AML-193 (cell line): ENCODE measurements around the gene IVD.
A peak's percentile ranks its signal among the peaks of the same experiment; 100 is the strongest.

Source experiments
- DNase-seq, 2 experiments: peaks; one replicate each; lab custom pipeline; 2025; lab: John Stamatoyannopoulos, UW

Gene IVD

DNA sequence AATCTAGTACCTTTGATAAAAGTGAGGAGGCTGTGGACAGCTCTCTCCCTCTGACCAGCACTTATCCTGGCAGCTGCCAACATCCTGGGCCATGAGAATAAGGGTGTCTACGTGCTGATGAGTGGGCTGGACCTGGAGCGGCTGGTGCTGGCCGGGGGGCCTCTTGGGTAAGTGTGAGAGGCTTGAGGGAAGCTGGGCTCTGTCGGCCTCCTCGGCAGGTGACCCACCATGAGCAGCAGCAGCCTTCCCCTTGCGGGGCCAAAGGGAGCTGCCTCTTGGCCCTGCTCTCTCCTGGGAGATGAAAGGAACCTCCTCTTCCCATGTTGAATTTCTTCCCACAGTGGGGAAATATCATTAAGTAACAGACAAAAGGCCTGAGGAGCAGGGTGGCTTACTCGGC lies 9.2 kb downstream of the IVD start:
- no peak for DNase-seq

DNA sequence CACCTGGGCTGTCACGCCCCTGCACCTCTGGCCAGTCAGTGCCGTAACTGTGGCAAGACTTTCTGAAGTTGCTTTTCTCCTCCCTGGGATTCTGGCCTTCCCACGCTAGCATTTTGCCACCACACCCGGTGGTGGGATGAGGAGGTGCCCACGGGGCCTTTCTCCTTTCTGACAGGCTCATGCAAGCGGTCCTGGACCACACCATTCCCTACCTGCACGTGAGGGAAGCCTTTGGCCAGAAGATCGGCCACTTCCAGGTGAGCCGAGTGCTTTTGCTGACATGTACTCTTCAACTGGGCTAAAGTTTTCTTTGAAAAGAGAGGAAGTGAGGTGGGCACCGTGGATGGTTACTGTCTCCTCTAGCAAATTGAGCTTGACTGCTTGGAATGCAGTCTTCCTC lies 9.6 kb downstream of the IVD start:
- no peak for DNase-seq

DNA sequence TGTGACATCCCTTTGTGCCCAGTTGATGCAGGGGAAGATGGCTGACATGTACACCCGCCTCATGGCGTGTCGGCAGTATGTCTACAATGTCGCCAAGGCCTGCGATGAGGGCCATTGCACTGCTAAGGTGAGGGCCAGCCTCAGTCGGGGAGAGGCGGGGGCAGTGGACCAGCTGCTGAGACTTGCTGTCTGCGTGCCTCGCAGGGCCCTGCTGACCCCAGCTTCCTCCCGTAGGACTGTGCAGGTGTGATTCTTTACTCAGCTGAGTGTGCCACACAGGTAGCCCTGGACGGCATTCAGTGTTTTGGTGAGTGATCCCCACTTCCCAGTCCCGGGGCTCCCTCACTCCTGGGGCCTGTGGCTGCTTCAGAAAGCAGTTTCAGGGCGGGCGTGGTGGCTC lies 10.5 kb downstream of the IVD start:
- DNase-seq = no peak

DNA sequence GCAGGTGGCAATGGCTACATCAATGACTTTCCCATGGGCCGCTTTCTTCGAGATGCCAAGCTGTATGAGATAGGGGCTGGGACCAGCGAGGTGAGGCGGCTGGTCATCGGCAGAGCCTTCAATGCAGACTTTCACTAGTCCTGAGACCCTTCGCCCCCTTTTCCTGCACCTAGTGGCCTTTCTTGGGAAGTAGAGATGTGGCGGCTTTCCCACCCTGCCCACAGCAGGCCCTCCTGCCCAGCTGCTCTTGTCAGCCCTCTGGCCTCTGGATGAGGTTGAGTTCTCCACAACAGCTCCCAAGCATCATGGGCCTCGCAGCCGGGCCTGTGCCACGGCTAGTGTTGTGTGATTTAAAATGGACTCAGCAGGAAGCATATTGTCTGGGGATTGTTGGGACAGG lies 12.5 kb downstream of the IVD start:
- DNase-seq = no peak

DNA sequence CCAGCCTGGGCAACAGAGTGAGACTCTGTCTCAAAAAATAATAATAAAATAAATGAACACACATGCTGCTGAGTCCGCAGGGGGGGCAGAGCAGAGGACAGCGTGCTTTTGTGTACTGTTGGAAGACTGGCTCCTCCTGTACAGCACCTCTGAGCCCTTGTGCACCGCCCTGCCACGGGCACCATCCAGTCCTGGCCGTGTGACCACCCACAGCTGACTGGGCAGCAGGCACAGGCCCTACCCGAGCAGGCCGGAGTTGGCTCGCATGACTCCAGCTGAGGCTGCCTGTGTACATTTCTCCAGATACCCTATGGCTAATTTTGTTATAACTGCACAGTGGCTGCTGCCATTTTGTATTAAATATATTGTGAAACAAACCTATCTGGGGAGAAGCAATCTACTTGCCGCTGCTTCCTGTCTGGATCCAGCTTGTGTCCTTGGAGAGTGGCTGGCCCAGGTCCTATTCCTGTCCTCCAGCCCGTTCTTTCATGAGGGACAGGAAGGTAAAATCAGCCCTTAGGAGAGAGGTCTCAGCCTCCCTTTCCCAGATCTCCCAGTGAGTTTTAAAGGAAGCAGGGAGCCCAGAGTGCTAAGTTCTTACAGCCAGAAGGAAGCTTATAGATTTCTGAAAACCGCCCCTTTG lies 14.6 kb downstream of the IVD start:
- no peak for DNase-seq

DNA sequence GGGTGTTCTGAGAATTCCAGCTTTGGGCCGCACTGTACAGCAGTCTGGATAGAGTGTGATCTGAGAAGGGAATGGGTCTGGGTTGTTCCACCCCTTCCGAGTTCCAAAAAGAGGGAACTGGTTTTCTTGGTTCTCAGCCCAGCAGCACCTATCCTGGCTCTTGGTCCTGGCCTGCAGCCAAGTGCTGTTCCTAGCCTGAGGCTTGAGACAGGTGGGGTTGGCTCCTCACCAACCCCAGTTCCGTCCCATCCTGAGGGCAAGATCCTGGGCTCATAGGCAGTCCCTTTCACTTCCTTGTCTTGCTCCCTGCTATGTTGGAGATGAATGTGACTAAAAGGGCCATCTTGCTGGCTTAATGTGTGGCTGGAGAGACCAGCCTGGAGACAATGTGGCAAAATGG lies 15.2 kb downstream of the IVD start:
- no peak for DNase-seq

DNA sequence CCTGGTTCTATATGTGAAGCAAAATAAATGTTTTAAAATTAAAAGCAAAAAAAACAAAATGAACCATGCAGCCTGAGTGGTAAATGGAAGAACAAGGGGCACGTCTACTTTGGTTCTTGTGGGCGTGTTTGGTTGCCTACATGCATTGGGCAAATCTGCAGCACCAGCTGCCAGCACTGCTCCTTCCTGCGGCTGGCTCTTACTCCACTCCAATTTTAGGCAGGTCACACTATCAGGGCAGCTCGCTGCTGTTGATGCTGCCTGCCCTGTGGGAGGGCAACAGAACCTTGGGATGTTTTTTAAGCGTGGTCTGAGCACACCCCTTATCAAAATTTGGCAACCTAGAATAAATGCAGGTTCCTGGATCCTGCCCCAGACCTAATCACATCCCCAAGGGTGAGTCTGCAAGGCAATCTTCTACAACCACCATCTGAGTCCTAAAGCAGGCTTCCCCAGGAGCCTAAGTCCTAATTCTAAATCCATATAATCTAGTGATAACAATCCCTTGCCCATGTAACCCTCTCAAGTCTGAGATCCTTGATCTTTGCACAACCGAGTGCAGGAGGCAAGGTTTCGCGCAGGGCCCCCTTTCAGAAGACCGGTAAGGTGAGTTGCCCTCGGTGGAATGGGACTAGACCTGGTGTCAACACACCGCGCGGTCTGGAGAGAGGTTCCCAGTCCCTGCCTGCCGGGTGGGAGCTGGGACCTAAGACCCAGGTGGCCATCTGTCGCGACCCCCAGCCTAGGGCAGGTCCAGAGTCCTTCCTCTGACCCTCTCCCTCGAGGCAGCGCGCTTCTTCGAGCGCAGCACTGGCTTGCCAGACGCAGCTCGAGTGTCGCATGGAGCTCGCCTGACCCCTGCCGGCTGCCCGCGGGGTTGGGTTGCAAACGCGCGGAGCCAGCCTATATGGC lies 15.9 kb downstream of the IVD start:
- peak; percentile 51 to 67 for DNase-seq

DNA sequence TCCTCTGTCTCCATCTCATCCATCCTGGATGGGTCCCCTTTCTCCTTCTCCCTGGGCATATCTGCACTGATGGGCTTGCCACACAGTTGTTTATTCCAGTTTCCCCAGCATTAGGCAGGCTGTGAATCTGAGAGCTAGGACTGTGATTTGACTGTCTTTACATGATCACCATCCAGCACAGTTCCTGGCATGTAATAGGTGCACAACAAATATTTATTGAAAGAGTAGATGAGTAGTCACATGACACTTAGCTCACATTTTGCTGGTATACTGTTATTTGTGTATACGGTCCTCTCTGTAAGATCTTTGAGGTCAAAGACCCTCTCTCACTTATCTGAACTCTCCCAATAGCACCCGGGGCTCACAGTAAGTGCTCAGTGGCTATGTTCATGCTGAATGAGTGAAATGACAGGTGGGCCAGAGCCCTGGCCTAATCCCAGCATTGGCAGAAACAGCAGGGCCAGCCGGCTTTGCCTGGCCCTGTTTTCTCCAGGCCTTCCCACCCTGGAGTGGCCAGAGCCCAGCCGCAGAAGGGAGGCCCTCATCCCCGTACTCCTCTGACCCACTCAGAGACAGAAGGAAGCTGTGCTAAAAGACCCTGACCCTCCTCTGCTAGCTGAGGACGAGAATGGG lies 19.0 kb downstream of the IVD start:
- no peak for DNase-seq

DNA sequence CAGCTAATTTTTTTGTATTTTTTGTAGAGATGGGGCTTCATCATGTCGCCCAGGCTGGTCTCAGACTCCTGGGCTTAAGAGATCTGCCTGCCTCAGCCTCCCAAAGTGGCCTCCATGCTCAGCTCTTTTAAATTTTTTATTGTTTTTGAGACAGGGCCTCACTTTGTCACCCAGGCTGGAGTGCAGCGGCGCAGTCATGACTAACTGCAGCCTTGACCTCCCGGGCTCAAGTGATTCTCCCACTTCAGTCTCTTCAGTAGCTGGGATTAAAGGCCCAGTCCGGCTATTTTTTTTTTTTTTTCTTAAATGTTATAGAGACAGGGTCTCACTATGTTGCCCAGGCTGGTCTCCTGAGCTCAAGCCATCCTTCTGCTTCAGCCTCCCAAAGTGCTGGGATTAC lies 20.1 kb downstream of the IVD start:
- DNase-seq = no peak

DNA sequence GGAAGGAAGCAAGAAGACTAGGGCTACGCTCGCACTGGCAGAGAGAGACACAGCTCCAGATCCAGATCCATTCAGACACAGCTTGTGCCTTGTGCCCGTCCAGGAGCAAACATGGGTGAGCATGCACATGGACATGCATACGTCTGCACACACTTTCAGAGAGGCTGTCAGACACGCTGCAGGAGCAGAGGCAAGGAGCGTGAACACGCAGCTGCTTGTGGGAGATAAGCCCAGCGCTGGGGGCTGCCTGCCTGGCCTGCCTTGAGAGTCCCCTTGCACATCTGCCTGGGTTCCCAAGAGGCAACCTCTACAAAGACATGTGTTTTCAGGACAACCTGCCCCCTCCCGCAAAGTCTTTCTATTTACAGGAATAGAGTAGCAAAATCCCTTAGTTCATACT lies 21.6 kb downstream of the IVD start:
- DNase-seq = no peak

DNA sequence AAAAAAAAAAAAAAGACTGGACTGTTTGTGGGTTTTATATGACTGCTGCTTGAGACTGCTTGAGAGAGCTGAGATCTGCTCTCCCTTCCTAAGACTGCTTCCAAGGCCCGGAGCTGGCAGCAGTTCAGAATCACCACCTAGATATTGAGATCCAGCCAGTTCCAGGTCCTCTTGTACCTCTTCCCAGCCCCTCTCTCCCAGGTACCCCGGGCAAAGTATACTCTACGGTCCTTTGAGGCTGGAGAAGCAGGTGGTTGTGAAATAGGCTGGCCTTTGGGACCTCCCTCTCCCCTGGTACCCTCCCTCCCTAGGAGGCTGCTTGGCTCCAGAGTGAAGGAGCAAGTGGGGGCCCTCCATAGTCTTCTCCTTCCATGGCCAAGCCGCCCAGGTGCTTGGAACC lies 22.6 kb downstream of the IVD start:
- no peak for DNase-seq

DNA sequence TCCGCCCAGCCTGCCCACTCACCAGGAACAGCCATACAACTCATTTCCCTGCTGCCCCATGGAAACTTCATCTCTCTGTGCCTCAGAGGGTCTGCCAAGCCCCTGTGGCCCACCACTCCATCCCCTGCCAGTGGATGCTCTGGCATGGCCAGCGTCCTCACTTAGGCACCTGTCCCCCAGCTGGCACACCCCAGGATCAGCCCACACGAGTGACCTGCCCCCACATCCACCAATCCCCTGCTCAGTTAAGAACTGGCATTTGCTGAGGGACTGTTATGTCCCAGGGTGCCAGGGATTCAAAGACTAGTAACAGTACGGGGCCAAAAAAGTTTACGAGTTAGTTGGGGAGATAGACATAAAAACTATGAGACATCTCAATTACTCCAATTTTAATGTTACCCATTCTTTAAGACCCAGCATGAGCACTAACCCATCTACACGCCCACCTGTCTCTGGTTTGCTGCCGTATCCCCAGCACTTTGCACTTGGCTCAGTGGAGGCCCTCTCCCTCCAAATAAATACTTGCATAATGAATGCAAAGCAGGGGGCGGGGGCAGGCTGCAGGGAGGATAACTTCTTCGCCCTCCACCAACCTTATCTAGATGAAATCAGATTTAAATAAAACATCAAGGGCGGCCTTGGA lies 23.6 kb downstream of the IVD start:
- no peak for DNase-seq

DNA sequence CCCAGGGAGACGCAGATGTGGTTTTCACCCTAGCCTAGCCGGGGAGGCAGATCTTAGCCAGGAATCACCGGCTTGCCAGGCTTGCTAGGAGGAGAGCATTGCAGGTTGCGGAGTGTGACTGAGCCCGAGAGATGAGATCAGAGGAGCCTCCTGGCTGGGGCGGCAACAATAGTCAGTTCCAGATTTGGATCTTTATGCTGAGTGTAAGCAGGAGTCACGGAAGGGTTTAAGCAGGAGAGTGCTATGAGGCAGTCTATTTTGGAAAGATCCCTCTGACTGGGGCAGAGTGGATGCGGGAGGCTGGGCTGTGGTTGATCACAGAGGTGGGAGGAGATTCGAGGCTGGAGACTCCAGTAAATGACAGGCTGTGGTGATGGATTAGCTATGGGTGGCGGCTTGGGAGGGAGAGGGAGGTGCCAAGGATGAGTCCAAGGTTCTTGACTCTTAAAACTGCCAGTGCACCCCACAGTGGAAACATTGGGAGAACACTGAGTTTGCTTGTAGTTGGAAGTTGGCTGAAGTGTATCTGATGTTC lies 24.7 kb downstream of the IVD start:
- no peak for DNase-seq

DNA sequence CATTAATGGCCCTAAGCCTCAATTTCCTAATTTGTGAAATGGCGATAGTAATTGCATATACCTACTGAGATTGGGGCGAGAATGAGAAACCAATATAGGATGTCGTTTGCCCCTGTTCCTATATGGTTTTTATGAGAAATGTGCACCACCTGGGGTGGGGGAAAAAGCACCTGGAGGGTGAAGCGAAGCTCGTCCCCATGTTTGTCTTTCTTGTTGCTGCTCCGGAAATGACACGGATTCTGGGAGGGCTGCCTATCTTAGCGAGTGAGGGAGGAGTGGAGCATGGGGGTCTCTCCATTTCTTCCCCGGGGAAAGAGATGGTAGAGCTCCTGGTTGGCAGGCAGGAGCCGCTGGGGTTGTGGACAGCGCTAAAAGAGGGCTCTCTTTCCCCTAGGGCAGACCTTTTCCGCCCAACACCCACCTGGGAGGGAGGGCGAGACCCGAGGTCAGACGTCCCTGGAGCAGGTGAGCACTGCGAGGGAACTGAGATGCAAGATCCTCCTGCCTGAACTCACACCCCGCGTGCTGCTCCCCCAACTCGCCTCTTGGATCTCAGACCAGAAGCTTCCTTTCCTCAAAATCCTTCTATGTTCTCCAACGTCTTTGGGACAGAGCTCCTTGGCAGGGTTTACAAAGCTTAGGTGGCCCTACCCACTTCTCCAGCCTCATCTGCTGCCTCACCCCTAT lies 29.6 kb downstream of the IVD start:
- DNase-seq = no peak

DNA sequence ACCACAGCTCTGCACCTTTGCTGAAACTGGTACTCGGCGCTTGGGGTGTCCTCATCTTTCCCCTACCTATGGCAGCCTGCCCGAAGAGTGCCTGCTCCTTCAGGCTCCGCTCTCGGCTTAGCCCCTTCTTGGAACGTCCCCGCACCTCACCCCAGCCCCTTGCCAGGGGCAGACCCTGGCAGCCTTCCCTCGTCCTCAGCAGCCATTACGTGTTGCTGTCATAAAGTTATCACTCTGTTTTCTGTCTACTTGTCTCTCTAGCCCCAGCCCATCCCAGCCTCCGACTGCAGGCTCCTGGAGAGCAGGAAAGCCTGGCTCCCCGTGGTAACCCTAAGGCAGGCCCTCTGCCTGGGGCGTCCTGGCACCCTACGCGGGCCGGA lies 30.1 kb downstream of the IVD start:
- DNase-seq = no peak

DNA sequence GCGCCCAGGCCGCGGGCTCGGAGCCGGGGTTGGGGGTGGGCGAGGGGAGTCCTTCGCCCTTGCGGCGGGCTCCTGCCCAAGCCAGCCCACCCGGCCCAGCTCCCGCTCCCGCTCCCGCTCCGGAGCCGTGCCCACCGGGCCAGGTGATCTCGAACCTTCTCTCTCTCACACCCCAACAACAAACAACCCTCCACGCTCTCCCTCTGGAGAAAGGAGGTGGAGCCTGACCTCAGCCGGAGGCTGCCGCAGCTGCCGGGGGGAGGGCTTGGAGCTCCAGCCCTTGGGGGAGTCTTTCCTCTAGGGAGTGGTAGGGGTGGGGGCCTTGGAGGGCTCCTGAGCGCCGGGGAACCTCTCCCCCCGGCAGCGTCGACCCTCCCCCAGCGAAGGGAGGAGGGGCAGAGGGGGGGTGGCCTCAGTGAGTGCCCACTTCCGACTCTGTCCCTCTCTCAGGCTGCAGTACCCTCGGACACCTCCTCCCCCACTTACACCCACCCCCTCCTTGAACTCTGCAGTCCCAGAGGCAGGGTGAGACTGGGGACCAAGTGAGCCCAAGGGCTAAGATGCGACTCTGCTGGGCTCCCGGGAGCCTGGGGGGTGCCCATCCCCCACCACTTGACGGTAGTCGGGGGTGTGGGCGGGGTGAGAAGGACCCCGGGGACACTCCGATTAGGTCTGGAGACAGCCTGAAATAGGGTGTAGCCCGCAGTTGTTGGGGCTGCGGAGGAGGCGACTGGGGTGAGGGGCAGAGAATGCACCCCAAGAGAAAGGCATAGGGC lies 30.7 kb downstream of the IVD start:
- no peak for DNase-seq

DNA sequence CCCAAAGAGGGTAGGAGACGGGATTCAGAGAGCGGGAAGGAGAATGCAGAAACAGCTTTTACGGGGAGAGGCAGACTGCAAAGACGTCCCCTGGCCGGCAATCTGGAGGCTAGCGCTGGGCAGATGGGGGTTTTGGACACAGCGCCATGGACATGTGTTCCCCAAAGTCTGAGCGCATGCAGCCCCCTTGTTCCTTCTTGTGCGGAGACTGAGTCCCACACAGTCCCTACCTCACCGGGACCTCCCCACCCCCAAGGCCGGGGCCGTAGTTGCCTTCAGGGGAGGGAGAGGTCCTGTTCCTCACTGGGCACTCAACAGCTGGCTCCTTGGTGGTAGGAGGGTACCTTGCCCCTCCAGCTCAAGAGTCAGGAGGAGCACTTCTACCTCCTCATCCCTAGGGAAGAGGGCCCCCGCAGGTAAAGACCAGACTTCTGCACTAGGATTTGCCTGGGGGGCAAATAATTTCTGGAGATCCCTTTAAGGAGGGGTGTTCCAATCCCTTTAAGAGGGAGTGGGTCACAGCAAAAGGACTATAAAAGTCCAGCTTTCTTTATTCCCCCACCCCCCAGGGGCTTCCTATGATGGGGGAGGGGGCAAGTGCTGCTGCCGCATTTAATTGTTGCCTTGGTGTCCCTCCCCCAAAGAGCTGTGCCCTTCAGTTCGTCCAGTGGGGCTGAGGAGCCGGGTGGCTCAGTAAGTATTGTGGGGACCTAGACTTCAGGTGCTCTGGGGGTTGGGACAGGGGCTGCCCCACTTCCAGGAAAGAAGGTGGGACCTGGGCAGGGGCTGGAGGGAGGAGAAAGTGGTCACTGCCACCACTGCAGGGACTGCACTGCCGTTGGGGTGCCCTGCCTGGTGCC lies 31.5 kb downstream of the IVD start:
- DNase-seq = no peak

DNA sequence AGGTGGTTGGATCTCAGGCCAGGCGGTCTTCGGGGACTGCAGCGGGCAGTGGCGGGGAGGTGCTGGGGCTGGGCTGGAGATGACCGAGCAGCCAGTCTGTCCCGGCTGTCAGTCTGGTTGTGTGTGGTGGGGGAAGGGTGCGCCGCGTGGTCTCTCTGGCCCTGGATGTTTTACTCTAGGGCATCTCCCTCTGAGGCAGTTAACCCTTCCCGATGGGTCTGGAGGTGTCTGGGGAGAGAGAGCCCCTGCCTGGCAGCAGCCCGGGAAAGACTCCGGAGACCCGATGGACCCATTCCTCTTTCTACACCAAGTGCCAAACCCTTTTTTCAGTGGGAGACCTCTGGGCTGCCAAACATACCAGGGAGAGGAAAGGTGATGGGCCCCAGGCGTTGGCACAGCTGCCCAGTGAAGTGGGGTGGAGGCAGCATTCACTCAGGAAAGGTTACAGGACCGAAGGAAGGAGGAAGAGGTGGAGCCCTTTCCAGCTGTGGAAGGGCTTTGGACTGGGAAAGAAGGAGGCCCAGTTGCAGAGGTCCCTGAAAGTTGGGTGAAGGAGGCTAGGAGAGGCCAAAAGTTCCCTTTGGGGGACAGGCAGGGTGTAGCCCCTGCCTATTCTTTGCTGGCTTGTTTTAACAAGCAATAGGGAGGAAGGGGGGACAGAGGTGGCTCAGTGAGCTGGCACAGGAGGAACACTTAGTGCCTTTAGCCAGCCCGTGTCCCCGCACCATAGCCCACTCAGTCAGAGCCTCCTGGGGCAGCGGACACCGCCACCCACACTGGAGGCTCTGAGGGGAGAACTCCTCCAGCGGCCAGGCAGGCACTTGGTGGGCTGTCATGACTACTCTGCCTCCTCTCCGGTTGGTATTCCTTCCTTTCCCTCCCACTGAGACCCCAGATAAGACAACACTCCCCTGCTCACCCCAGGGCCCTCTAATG lies 32.4 kb downstream of the IVD start:
- DNase-seq = no peak

DNA sequence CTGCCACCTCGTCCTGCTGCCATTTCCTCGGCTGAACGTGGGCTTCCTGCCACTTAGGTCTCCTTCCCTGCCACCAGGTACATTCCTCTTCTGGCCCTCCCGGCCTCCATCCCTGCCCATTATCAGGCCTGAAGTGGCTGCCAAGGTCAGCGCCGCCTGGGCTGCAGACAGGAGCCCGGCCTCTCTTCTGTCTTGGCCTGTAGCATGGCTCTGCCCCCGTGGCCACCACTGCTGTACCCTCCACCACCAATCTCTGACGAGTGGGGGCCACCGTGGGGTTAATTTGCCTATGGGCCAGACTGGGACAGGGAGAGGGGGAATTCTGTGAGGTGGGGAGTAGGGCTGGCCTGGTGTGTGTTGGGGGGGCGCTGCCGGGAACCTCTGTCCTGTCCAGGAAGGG lies 33.1 kb downstream of the IVD start:
- no peak for DNase-seq
